Keratinocyte (primary cell): ENCODE measurements around the gene TOMM40.

Experiments
- EZH2 ChIP-seq: IDR thresholded peaks from one replicate; pipeline ENCODE4 v1.6.1; 2012; ENCODE audit warnings: inconsistent platforms, mild to moderate bottlenecking, low read length, moderate library complexity
- TF ChIP-seq, protein P1 (sequence below), 3 experiments: IDR thresholded peaks in 1 of 3; conservative IDR thresholded peaks in 1 of 3; optimal IDR thresholded peaks in 1 of 3; 2 replicates in 2 of 3; 3 replicates in 1 of 3; pipeline versions ENCODE3 to v1.5.1; 2011; ENCODE audit warnings: low read length in 3 of 3, mild to moderate bottlenecking in 3 of 3, moderate library complexity in 2 of 3, control low read depth in 1 of 3, inconsistent platforms in 1 of 3; ENCODE audit not compliant: insufficient read depth in 2 of 3; ENCODE audit errors: extremely low read depth in 1 of 3

DNA sequence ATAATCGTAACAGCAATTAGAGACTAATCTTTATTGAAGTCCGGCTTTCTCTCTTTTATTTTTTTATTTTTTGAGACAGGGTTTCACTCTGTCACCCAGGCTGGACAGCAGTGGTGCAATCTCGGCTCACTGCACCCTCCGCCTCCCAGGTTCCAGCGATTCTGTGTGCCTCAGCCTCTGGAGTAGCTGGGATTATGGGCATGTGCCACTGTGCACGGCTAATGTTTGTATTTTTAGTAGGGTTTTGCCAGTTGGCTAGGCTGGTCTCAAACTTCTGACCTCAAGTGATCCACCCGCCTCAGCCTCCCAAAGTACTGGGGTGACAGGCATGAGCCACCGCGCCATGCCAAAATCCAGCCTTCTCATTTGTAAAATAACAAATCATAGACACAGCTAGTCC lies 58.5 kb downstream of the TOMM40 start:
- TF ChIP-seq, protein P1, sequence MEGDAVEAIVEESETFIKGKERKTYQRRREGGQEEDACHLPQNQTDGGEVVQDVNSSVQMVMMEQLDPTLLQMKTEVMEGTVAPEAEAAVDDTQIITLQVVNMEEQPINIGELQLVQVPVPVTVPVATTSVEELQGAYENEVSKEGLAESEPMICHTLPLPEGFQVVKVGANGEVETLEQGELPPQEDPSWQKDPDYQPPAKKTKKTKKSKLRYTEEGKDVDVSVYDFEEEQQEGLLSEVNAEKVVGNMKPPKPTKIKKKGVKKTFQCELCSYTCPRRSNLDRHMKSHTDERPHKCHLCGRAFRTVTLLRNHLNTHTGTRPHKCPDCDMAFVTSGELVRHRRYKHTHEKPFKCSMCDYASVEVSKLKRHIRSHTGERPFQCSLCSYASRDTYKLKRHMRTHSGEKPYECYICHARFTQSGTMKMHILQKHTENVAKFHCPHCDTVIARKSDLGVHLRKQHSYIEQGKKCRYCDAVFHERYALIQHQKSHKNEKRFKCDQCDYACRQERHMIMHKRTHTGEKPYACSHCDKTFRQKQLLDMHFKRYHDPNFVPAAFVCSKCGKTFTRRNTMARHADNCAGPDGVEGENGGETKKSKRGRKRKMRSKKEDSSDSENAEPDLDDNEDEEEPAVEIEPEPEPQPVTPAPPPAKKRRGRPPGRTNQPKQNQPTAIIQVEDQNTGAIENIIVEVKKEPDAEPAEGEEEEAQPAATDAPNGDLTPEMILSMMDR (optimal IDR thresholded peaks at IDR 0.05 in 1 of 3, IDR thresholded peaks at IDR 0.05 in 1 of 3, conservative IDR thresholded peaks at IDR 0.05 in 1 of 3; ENCODE audit: extremely low read depth in 1 of 3, insufficient read depth in 2 of 3, low read length in 3 of 3), result no peak
- TF ChIP-seq EZH2, result no peak
